HEK293 (cell line): ENCODE results near the gene KIAA1755.

Experiments
- CTCF ChIA-PET: fragments of 350-600 bp; formaldehyde crosslinking; extraction: SDS; loops from one replicate; lab custom pipeline; 2021; ENCODE audit warnings: antibody characterized with exemption; lab: Yijun Ruan, JAX
- POLR2A ChIA-PET: fragments of 300-600 bp; formaldehyde crosslinking; extraction: SDS; loops from one replicate; lab custom pipeline; 2020; ENCODE audit warnings: antibody characterized with exemption, inconsistent platforms; lab: Yijun Ruan, JAX
- H3K27ac ChIP-seq: fragments of 200-500 bp; sonication (Bioruptor generic); 2 replicates; pipeline ENCODE4 v1.5.1; 2014; ENCODE audit warnings: low read depth, low read length, control low read depth, inconsistent platforms; ENCODE audit errors: extremely low read depth
- H3K36me3 ChIP-seq, 2 experiments: fragments of 200-500 bp in 1 of 2; sonication (Bioruptor generic) in 1 of 2; 1 replicate in 1 of 2; 2 replicates in 1 of 2; pipeline ENCODE4 v1.5.1; 2014 to 2017; ENCODE audit warnings: inconsistent platforms in 2 of 2, low read length in 2 of 2; ENCODE audit not compliant: control insufficient read depth in 2 of 2, insufficient read depth in 1 of 2
- H3K4me1 ChIP-seq: fragments of 200-500 bp; sonication (Bioruptor generic); 2 replicates; pipeline ENCODE4 v1.5.1; 2014; ENCODE audit warnings: mild to moderate bottlenecking, low read length, inconsistent platforms; ENCODE audit not compliant: control insufficient read depth, insufficient read depth
- H3K4me3 ChIP-seq: 2 replicates; pipeline ENCODE4 v1.5.1; 2011; ENCODE audit warnings: low read depth, mild to moderate bottlenecking, control low read depth, low read length, moderate library complexity
- H3K9me3 ChIP-seq: fragments of 200-500 bp; sonication (Bioruptor generic); 2 replicates; pipeline ENCODE4 v1.5.1; 2014; ENCODE audit warnings: low read depth, low read length, inconsistent platforms; ENCODE audit not compliant: control insufficient read depth, insufficient read depth
- HOXA7 ChIP-seq: sonication (generic); formaldehyde crosslinking; IDR thresholded peaks from 2 replicates; pipeline ENCODE4 v1.8.1; 2022; ENCODE audit warnings: missing genetic modification reagents, borderline replicate concordance
- MEIS1 ChIP-seq: sonication (generic); formaldehyde crosslinking; IDR thresholded peaks from 2 replicates; pipeline ENCODE4 v1.8.1; 2022; ENCODE audit warnings: missing genetic modification reagents, mild to moderate bottlenecking, borderline replicate concordance
- SP2 ChIP-seq: fragments of 450-650 bp; formaldehyde crosslinking; IDR thresholded peaks from 2 replicates; pipeline ENCODE4 v1.5.1; 2016; ENCODE audit warnings: missing biosample characterization, missing genetic modification characterization
- ZBTB1 ChIP-seq: fragments of 450-650 bp; formaldehyde crosslinking; IDR thresholded peaks from 2 replicates; pipeline ENCODE4 v1.5.1; 2016; ENCODE audit warnings: missing biosample characterization, missing genetic modification characterization
- ZFP69B ChIP-seq: fragments of 450-650 bp; formaldehyde crosslinking; IDR thresholded peaks from 2 replicates; pipeline ENCODE4 v1.5.1; 2016; ENCODE audit warnings: missing biosample characterization, missing genetic modification characterization
- ZNF121 ChIP-seq: fragments of 450-650 bp; formaldehyde crosslinking; IDR thresholded peaks from 2 replicates; pipeline ENCODE4 v1.5.1; 2016; ENCODE audit warnings: missing biosample characterization, missing genetic modification characterization
- ZNF157 ChIP-seq: fragments of 450-650 bp; formaldehyde crosslinking; IDR thresholded peaks from 2 replicates; pipeline ENCODE4 v1.5.1; 2016; ENCODE audit warnings: missing biosample characterization, missing genetic modification characterization
- ZNF292 ChIP-seq: fragments of 450-650 bp; formaldehyde crosslinking; IDR thresholded peaks from 2 replicates; pipeline ENCODE4 v1.5.1; 2016; ENCODE audit warnings: low read depth, missing biosample characterization, missing genetic modification characterization, borderline replicate concordance
- ZNF302 ChIP-seq: fragments of 450-650 bp; formaldehyde crosslinking; IDR thresholded peaks from 2 replicates; pipeline ENCODE4 v1.5.1; 2016; ENCODE audit warnings: missing biosample characterization, missing genetic modification characterization, low read depth
- ZNF335 ChIP-seq: fragments of 450-650 bp; formaldehyde crosslinking; conservative IDR thresholded peaks from 2 replicates; pipeline ENCODE4 v1.5.1; 2016; ENCODE audit warnings: missing biosample characterization, missing genetic modification characterization
- ZNF394 ChIP-seq: fragments of 450-650 bp; formaldehyde crosslinking; IDR thresholded peaks from 2 replicates; pipeline ENCODE4 v1.5.1; 2016; ENCODE audit warnings: missing biosample characterization, missing genetic modification characterization, mild to moderate bottlenecking, moderate library complexity, borderline replicate concordance
- ZNF423 ChIP-seq: fragments of 450-650 bp; formaldehyde crosslinking; IDR thresholded peaks from 2 replicates; pipeline ENCODE4 v1.5.1; 2016; ENCODE audit warnings: missing biosample characterization, missing genetic modification characterization
- ZNF501 ChIP-seq: fragments of 450-650 bp; formaldehyde crosslinking; IDR thresholded peaks from 2 replicates; pipeline ENCODE4 v1.5.1; 2016; ENCODE audit warnings: missing biosample characterization, missing genetic modification characterization
- ZNF555 ChIP-seq: fragments of 450-650 bp; formaldehyde crosslinking; conservative IDR thresholded peaks from 2 replicates; pipeline ENCODE4 v1.5.1; 2017; ENCODE audit warnings: missing biosample characterization, mild to moderate bottlenecking, missing genetic modification characterization, inconsistent platforms
- ZNF629 ChIP-seq: fragments of 450-650 bp; formaldehyde crosslinking; IDR thresholded peaks from 2 replicates; pipeline ENCODE4 v1.5.1; 2017; ENCODE audit warnings: missing biosample characterization, missing genetic modification characterization
- ZNF777 ChIP-seq: fragments of 450-650 bp; formaldehyde crosslinking; IDR thresholded peaks from 2 replicates; pipeline ENCODE4 v1.5.1; 2017; ENCODE audit warnings: missing biosample characterization, missing genetic modification characterization, borderline replicate concordance
- ZSCAN16 ChIP-seq: fragments of 450-650 bp; formaldehyde crosslinking; IDR thresholded peaks from 2 replicates; pipeline ENCODE4 v1.5.1; 2016; ENCODE audit warnings: missing biosample characterization, missing genetic modification characterization
- TF ChIP-seq, protein P1 (sequence below): fragments of 450-650 bp; formaldehyde crosslinking; IDR thresholded peaks from 2 replicates; pipeline ENCODE4 v1.5.1; 2016; ENCODE audit warnings: missing biosample characterization, missing genetic modification characterization
- TF ChIP-seq, protein P2 (sequence below): fragments of 450-650 bp; formaldehyde crosslinking; IDR thresholded peaks from 2 replicates; pipeline ENCODE4 v1.5.1; 2016; ENCODE audit warnings: missing biosample characterization, missing genetic modification characterization

Gene KIAA1755

DNA sequence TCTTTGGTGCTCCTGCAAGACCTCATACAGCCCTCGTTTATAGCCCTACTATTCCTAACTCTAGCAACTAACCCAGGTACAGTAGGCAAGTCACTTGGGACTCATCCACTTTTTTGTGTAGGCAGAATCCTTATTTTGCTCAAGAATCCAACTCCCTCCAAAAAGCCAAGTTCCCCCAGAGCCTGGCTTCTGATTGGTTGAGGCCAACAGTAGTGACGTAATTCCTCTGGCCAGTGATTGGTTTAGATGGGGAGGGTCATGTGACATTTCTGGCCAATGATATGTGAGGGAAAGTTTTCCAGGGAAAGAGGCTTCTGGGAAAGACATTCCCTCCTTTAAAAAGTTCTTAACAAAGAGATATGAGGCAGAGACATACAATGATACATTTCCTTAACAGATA is 32.1 kb downstream of the KIAA1755 start:
- POLR2A ChIA-PET = no interaction called here

DNA sequence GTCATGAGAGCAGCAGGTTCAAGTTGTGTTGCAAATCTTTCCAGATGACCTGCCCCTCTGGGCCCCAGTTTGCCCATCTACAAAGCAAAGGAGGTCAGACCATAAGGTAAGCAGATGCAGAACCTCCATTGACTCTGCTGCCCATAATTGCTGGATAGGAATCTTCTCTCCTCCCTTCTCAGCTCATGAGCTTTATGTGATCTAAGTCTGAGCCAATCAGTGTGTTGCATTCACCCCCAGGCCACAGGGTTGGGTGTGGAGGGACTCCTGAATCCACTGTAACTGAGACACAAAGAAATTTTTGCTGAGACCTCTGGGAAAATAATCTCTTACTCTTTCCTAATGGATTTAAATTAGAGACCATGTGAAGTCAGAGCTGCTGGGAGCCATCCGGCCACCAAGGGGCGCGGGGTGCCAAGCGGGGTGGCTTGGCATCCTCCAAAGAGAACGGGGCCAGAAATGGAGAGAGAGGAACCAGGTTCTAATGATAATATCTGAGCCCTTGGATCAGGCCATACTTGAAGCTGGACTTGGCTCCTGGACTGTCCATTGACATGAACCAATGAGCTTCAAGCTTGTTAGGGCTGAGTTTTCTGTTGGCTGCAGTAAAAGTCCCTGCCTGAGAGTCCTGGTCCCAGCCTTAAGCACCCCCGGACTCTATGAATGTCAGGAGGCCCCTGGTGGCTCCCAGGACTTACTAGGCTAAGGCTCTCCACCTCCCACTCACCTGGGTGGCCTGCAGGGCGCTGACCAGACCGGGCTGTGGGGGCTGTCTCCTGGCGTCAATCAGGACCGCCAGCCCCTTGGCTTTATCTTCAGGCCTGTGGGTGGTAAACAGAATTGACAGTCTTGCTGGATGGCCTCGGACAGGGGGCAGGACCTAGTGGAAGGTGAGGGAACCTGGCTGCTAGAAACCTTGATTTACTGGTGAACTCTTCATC is 32.8 kb downstream of the KIAA1755 start:
- POLR2A ChIA-PET = no interaction called here
- CTCF ChIA-PET = interaction anchor here (0.9 to 1.9 kb wide), 4 partner anchors 15 to 181 kb away, joined by 3 to 8 read pairs (median 4); no protein-coding TSS in a partner anchor
- TF ChIP-seq ZNF777 (tag by site-specific recombination) = no peak
- TF ChIP-seq, protein P1, sequence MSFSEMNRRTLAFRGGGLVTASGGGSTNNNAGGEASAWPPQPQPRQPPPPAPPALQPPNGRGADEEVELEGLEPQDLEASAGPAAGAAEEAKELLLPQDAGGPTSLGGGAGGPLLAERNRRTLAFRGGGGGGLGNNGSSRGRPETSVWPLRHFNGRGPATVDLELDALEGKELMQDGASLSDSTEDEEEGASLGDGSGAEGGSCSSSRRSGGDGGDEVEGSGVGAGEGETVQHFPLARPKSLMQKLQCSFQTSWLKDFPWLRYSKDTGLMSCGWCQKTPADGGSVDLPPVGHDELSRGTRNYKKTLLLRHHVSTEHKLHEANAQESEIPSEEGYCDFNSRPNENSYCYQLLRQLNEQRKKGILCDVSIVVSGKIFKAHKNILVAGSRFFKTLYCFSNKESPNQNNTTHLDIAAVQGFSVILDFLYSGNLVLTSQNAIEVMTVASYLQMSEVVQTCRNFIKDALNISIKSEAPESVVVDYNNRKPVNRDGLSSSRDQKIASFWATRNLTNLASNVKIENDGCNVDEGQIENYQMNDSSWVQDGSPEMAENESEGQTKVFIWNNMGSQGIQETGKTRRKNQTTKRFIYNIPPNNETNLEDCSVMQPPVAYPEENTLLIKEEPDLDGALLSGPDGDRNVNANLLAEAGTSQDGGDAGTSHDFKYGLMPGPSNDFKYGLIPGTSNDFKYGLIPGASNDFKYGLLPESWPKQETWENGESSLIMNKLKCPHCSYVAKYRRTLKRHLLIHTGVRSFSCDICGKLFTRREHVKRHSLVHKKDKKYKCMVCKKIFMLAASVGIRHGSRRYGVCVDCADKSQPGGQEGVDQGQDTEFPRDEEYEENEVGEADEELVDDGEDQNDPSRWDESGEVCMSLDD (tag by site-specific recombination) = no peak
- no peak for TF ChIP-seq ZNF292 (tag by site-specific recombination)
- no peak for TF ChIP-seq MEIS1
- TF ChIP-seq ZSCAN16 (tag by site-specific recombination) = no peak
- no peak for TF ChIP-seq ZNF629
- no peak for TF ChIP-seq ZNF121 (tag by site-specific recombination)
- no peak for TF ChIP-seq ZNF394 (tag by site-specific recombination)
- no peak for TF ChIP-seq HOXA7 (CRISPR knock-in tag)
- no peak for TF ChIP-seq ZNF423 (tag by site-specific recombination)
- TF ChIP-seq ZFP69B (tag by site-specific recombination) = no peak
- TF ChIP-seq ZNF157 (tag by site-specific recombination) = no peak
- no peak for TF ChIP-seq ZBTB1 (tag by site-specific recombination)
- no peak for TF ChIP-seq ZNF335 (tag by site-specific recombination)
- TF ChIP-seq ZNF555 (tag by site-specific recombination) = no peak
- no peak for TF ChIP-seq ZNF302 (tag by site-specific recombination)
- no peak for TF ChIP-seq ZNF501 (tag by site-specific recombination)
- H3K36me3 ChIP-seq = no peaks in the 10 kb centered on the region
- H3K9me3 ChIP-seq = no peaks in the 10 kb centered on the region
- H3K27ac ChIP-seq = no peak overlapping the region
- no peaks in the 10 kb centered on the region for H3K4me1 ChIP-seq
- H3K4me3 ChIP-seq = no peak overlapping the region

More for the DNA sequence above, 32.1 kb downstream of the KIAA1755 start:
- H3K9me3 ChIP-seq = no peaks in the 10 kb centered on the region
- peak; percentile 40 for TF ChIP-seq SP2 (tag by site-specific recombination)
- TF ChIP-seq, protein P2, sequence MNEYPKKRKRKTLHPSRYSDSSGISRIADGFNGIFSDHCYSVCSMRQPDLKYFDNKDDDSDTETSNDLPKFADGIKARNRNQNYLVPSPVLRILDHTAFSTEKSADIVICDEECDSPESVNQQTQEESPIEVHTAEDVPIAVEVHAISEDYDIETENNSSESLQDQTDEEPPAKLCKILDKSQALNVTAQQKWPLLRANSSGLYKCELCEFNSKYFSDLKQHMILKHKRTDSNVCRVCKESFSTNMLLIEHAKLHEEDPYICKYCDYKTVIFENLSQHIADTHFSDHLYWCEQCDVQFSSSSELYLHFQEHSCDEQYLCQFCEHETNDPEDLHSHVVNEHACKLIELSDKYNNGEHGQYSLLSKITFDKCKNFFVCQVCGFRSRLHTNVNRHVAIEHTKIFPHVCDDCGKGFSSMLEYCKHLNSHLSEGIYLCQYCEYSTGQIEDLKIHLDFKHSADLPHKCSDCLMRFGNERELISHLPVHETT (tag by site-specific recombination) = no peak
- H3K4me3 ChIP-seq = no peak overlapping the region
- H3K27ac ChIP-seq = no peak overlapping the region
- H3K4me1 ChIP-seq = no peaks in the 10 kb centered on the region
- CTCF ChIA-PET = interaction anchor here (0.7 to 1.9 kb wide), 3 partner anchors 14 to 94 kb away, joined by 4 to 8 read pairs (median 5); no protein-coding TSS in a partner anchor
- H3K36me3 ChIP-seq = no peaks in the 10 kb centered on the region
